Mesenchymal stem cell (in vitro differentiated cells and primary cell): ENCODE results near the gene VPS45.

Experiments used
- DNase-seq: peaks from one replicate; pipeline ENCODE4 v3.0.0-alpha.2; 2013
- H2AFZ ChIP-seq: one replicate; pipeline ENCODE4 v1.6.1; 2013; ENCODE audit warnings: low read depth, mild to moderate bottlenecking, control low read depth, inconsistent platforms, low read length, moderate library complexity
- H2AK5ac ChIP-seq: 2 replicates; pipeline ENCODE4 v1.6.1; 2013; ENCODE audit warnings: low read length, moderate library complexity, mild to moderate bottlenecking, inconsistent platforms; ENCODE audit not compliant: severe bottlenecking
- H2BK120ac ChIP-seq: one replicate; pipeline ENCODE4 v1.6.1; 2013; ENCODE audit warnings: low read depth, mild to moderate bottlenecking, inconsistent platforms, low read length, moderate library complexity
- H2BK12ac ChIP-seq, 2 experiments: one replicate each; pipeline ENCODE4 v1.6.1; 2013; ENCODE audit warnings: inconsistent platforms in 2 of 2, low read length in 2 of 2, mild to moderate bottlenecking in 2 of 2, moderate library complexity in 2 of 2, control low read depth in 1 of 2
- H2BK15ac ChIP-seq: one replicate; pipeline ENCODE4 v1.6.1; 2013; ENCODE audit warnings: mild to moderate bottlenecking, low read depth, inconsistent platforms; ENCODE audit not compliant: poor library complexity, severe bottlenecking
- H2BK5ac ChIP-seq: 2 replicates; pipeline ENCODE4 v1.6.1; 2013; ENCODE audit warnings: low read depth, mild to moderate bottlenecking, low read length, control low read depth, inconsistent platforms; ENCODE audit not compliant: poor library complexity, severe bottlenecking
- H3K14ac ChIP-seq, 2 experiments: one replicate each; pipeline ENCODE4 v1.6.1; 2013; ENCODE audit warnings: inconsistent platforms in 2 of 2, low read length in 2 of 2, control low read depth in 1 of 2, mild to moderate bottlenecking in 1 of 2, moderate library complexity in 1 of 2
- H3K18ac ChIP-seq, 2 experiments: one replicate each; pipeline ENCODE4 v1.6.1; 2013; ENCODE audit warnings: inconsistent platforms in 2 of 2, low read length in 2 of 2, control low read depth in 1 of 2, low read depth in 1 of 2, mild to moderate bottlenecking in 1 of 2
- H3K23ac ChIP-seq, 2 experiments: one replicate each; pipeline ENCODE4 v1.6.1; 2013; ENCODE audit warnings: inconsistent platforms in 2 of 2, low read length in 2 of 2, mild to moderate bottlenecking in 2 of 2, moderate library complexity in 2 of 2, control low read depth in 1 of 2
- H3K27ac ChIP-seq: 2 replicates; pipeline ENCODE4 v1.5.1; 2013; ENCODE audit warnings: mild to moderate bottlenecking, moderate library complexity, low read length, control low read depth, inconsistent platforms; ENCODE audit not compliant: poor library complexity, severe bottlenecking
- H3K27me3 ChIP-seq, 2 experiments: 2 replicates each; pipeline versions ENCODE4 v1.6.1 to v1.7.0; 2013; ENCODE audit warnings: low read length in 2 of 2, mild to moderate bottlenecking in 2 of 2, moderate library complexity in 2 of 2, control low read depth in 1 of 2, inconsistent platforms in 1 of 2; ENCODE audit not compliant: control insufficient read depth in 1 of 2, insufficient read depth in 1 of 2
- H3K36me3 ChIP-seq, 2 experiments: 2 replicates each; pipeline versions ENCODE4 v1.6.1 to v1.7.0; 2013; ENCODE audit warnings: low read length in 2 of 2, control low read depth in 1 of 2, inconsistent platforms in 1 of 2, low read depth in 1 of 2, mild to moderate bottlenecking in 1 of 2; ENCODE audit not compliant: insufficient read depth in 2 of 2, control insufficient read depth in 1 of 2
- H3K4ac ChIP-seq, 2 experiments: one replicate each; pipeline ENCODE4 v1.6.1; 2013; ENCODE audit warnings: inconsistent platforms in 2 of 2, low read length in 2 of 2, mild to moderate bottlenecking in 2 of 2, moderate library complexity in 2 of 2, control low read depth in 1 of 2, low read depth in 1 of 2
- H3K4me1 ChIP-seq: 2 replicates; pipeline ENCODE4 v1.6.1; 2013; ENCODE audit warnings: low read depth, low read length, control low read depth; ENCODE audit not compliant: control insufficient read depth, insufficient read depth
- H3K4me2 ChIP-seq: 2 replicates; pipeline ENCODE4 v1.6.1; 2013; ENCODE audit warnings: low read length, mild to moderate bottlenecking, inconsistent platforms; ENCODE audit not compliant: poor library complexity, severe bottlenecking
- H3K4me3 ChIP-seq, 2 experiments: 2 replicates each; pipeline versions ENCODE4 v1.5.1 to v1.7.0; 2013; ENCODE audit warnings: low read length in 2 of 2, mild to moderate bottlenecking in 2 of 2, control low read depth in 1 of 2, low read depth in 1 of 2; ENCODE audit not compliant: insufficient read depth in 1 of 2
- H3K79me1 ChIP-seq: replicated peaks from 2 replicates; pipeline ENCODE4 v1.6.1; 2013; ENCODE audit warnings: mild to moderate bottlenecking, control low read depth, low read length, inconsistent platforms; ENCODE audit not compliant: poor library complexity, severe bottlenecking
- H3K9ac ChIP-seq: 2 replicates; pipeline ENCODE4 v1.7.0; 2013; ENCODE audit warnings: mild to moderate bottlenecking, low read length, moderate library complexity
- H3K9me3 ChIP-seq: 2 replicates; pipeline ENCODE4 v1.7.0; 2013; ENCODE audit warnings: mild to moderate bottlenecking, low read length; ENCODE audit not compliant: control insufficient read depth
- H4K8ac ChIP-seq: one replicate; pipeline ENCODE4 v1.6.1; 2013; ENCODE audit warnings: inconsistent platforms, mild to moderate bottlenecking, low read length, moderate library complexity
- H4K91ac ChIP-seq: one replicate; pipeline ENCODE4 v1.6.1; 2013; ENCODE audit warnings: mild to moderate bottlenecking, low read length, inconsistent platforms
- WGBS: methylation state at CpG from one replicate; pipeline ENCODE4 v1.1.7; 2013; ENCODE audit warnings: mixed read lengths; 5-methylcytosine and 5-hydroxymethylcytosine counted together

VPS45 gene

GRCh38 chr1:150180474-150180873 is 112.9 kb downstream of the VPS45 start:
- Histone ChIP-seq H2BK120ac (no peak overlapping the region), H3K4ac (no peak overlapping the region), H3K4me3 (no peak overlapping the region), H3K18ac (no peak overlapping the region), H2BK12ac (no peak overlapping the region), H3K9ac (no peak overlapping the region), H2AK5ac (no peak overlapping the region), H4K91ac (no peak overlapping the region), H2AFZ (no peak overlapping the region), H2BK15ac (no peak overlapping the region), H4K8ac (no peak overlapping the region), H3K9me3 (no peaks in the 10 kb centered on the region), H3K23ac (no peak overlapping the region), H2BK5ac (no peak overlapping the region), H3K4me1 (no peaks in the 10 kb centered on the region), H3K14ac (no peak overlapping the region), H3K27me3 (no peaks in the 10 kb centered on the region), H3K27ac (no peak overlapping the region), H3K4me2 (no peak overlapping the region), H3K79me1 (no peaks in the 10 kb centered on the region), H3K36me3 (no peaks in the 10 kb centered on the region)
- DNase-seq = no peak
- WGBS = 70% methylated on average over 3 of the region's 5 CpGs

GRCh38 chr1:150182247-150182646 is 114.7 kb downstream of the VPS45 start:
- no peak overlapping the region for H3K4me3 ChIP-seq
- no peaks in the 10 kb centered on the region for H3K27me3 ChIP-seq
- 93% methylated on average over 11 of the region's 11 CpGs for WGBS
- no peak overlapping the region for H2AFZ ChIP-seq
- H3K14ac ChIP-seq = no peak overlapping the region
- no peak overlapping the region for H3K9ac ChIP-seq
- no peak overlapping the region for H3K4ac ChIP-seq
- no peak overlapping the region for H3K27ac ChIP-seq
- H4K8ac ChIP-seq = no peak overlapping the region
- H3K23ac ChIP-seq = no peak overlapping the region
- DNase-seq = no peak
- H2BK15ac ChIP-seq = no peak overlapping the region
- H2BK5ac ChIP-seq = no peak overlapping the region
- no peaks in the 10 kb centered on the region for H3K4me1 ChIP-seq
- H2BK12ac ChIP-seq = no peak overlapping the region
- H4K91ac ChIP-seq = no peak overlapping the region
- H3K36me3 ChIP-seq = no peaks in the 10 kb centered on the region
- H3K79me1 ChIP-seq = no peaks in the 10 kb centered on the region
- H3K9me3 ChIP-seq = no peaks in the 10 kb centered on the region
- H2BK120ac ChIP-seq = no peak overlapping the region
- H3K18ac ChIP-seq = no peak overlapping the region
- no peak overlapping the region for H3K4me2 ChIP-seq
- H2AK5ac ChIP-seq = no peak overlapping the region

- Histone ChIP-seq H3K36me3 (no peaks in the 10 kb centered on the region), H3K4me3 (no peak overlapping the region), H3K4me2 (no peak overlapping the region), H2BK120ac (no peak overlapping the region), H3K79me1 (no peaks in the 10 kb centered on the region), H3K27me3 (no peaks in the 10 kb centered on the region), H4K8ac (no peak overlapping the region), H3K4ac (no peak overlapping the region), H3K14ac (no peak overlapping the region), H3K27ac (no peak overlapping the region), H3K18ac (no peak overlapping the region), H2BK15ac (no peak overlapping the region), H2AFZ (no peak overlapping the region), H2AK5ac (no peak overlapping the region), H3K4me1 (peaks cover 1% of the 10 kb centered on the region), H2BK5ac (no peak overlapping the region), H3K9me3 (no peaks in the 10 kb centered on the region), H3K9ac (no peak overlapping the region), H3K23ac (no peak overlapping the region), H4K91ac (no peak overlapping the region), H2BK12ac (no peak overlapping the region)
- DNase-seq = no peak
- WGBS = 94% methylated on average over 2 of the region's 3 CpGs
These were observed 115.5 kb downstream of the VPS45 start for GRCh38 chr1:150183061-150183460.

- Histone ChIP-seq H3K4me2 (no peak overlapping the region), H2AFZ (no peak overlapping the region), H2AK5ac (no peak overlapping the region), H2BK120ac (peak overlapping the region; percentile 19), H3K27me3 (no peaks in the 10 kb centered on the region), H2BK15ac (no peak overlapping the region), H3K27ac (no peak overlapping the region), H3K4me3 (no peak overlapping the region), H3K9me3 (no peaks in the 10 kb centered on the region), H3K79me1 (no peaks in the 10 kb centered on the region), H2BK12ac (no peak overlapping the region), H2BK5ac (no peak overlapping the region), H3K36me3 (no peaks in the 10 kb centered on the region), H3K9ac (no peak overlapping the region), H3K18ac (no peak overlapping the region), H3K23ac (no peak overlapping the region), H3K4ac (no peak overlapping the region), H4K8ac (no peak overlapping the region), H3K14ac (no peak overlapping the region), H4K91ac (no peak overlapping the region), H3K4me1 (peaks cover 1% of the 10 kb centered on the region)
- WGBS = 98% methylated on average over 5 of the region's 7 CpGs
- DNase-seq = no peak
These were observed 117.9 kb downstream of the VPS45 start for GRCh38 chr1:150185481-150185880.
